HAP-1 (cell line): ENCODE measurements around the gene IQGAP3.
"Not testable (repeated sequence)": the region's sequence is repeated elsewhere in the genome, so short reads cannot be mapped to it uniquely, and the experiment has no call there.

Experiments used
- DNase-seq, 2 experiments: peaks; one replicate each; pipeline ENCODE4 v3.0.0-alpha.2; 2016 to 2020; ENCODE audit warnings: low spot score in 2 of 2
- H3K27me3 ChIP-seq: fragments of 250-450 bp; sonication (Bioruptor Pico); 2 replicates; pipeline ENCODE4 v1.5.1; 2020; ENCODE audit warnings: low read depth, mild to moderate bottlenecking, moderate library complexity
- H3K36me3 ChIP-seq: fragments of 250-450 bp; sonication (Bioruptor Pico); replicated peaks from 2 replicates; pipeline ENCODE4 v1.5.1; 2020; ENCODE audit warnings: mild to moderate bottlenecking
- H3K4me1 ChIP-seq: fragments of 250-450 bp; sonication (Bioruptor Pico); 2 replicates; pipeline ENCODE4 v1.5.1; 2020; ENCODE audit warnings: mild to moderate bottlenecking
- H3K4me3 ChIP-seq: fragments of 250-450 bp; sonication (Bioruptor Pico); 2 replicates; pipeline ENCODE4 v1.5.1; 2020; ENCODE audit warnings: mild to moderate bottlenecking, moderate library complexity
- H3K9me3 ChIP-seq: fragments of 250-450 bp; sonication (Bioruptor Pico); 2 replicates; pipeline ENCODE4 v1.5.1; 2020; ENCODE audit warnings: mild to moderate bottlenecking, moderate library complexity
- in situ Hi-C: fragments of 300-500 bp; cut with MboI; formaldehyde crosslinking; loops from 3 replicates; pipeline ENCODE4 v1.14.3; 2020; ENCODE audit warnings: low sequenced_read_pairs, inconsistent platforms, mixed read lengths

IQGAP3 gene

DNA sequence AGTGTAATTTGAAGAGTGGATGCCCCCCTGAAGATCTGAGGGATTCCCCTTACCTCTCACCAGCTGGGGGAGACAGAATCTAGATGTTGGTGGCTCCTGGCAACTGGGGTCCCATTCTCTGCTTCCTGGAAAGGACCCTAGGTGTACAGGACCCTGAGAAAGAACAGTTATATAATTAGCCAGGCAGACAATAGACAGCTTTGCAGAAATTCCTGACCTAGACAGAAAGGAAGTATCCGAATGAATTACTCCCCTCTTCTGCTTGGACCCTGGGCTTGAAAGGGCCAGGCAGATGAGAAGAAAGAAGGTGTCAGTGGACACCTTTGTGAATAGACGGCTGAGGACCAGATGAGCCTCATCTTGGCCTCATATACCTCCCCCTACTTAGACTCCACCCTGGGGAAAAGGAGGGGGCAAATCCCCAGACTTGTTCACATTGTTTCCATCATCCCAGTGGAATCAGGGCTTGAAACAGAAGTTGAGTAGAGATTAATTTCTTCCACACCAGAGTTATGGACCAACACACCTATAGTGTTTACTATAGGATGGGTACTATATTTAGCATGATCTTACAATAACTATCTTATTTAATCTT is 1.8 kb upstream of the IQGAP3 start:
- in situ Hi-C loops, result no loop called here
- Histone ChIP-seq H3K9me3 (no peaks in the 10 kb centered on the region), H3K4me3 (no peak overlapping the region), H3K36me3 (no peaks in the 10 kb centered on the region; the same call in 1 of the 2 replicates), H3K27me3 (0 out of 2 replicates have a peak, but pooled peaks cover 2% of the 10 kb centered on the region), H3K4me1 (peaks cover 5% of the 10 kb centered on the region; the same call in 1 of the 2 replicates)
- DNase-seq, result no peak

DNA sequence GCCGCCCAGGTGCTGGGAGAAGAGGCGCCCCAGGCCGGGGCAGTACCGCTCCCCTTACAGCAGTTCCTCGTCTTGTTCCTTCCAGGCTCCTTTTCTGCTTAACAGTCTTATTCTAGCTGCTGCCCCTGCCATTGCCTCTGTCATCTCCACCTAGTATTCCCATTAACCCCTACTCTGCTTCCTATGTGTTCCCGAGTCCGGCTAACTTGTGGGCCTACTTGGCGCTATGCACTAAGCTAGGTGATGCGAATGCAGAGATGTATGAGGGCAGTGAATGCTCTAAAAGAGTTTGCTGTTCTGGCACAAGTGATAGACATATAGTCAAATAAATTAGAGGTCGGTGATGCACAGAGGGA is 276 bp upstream of the IQGAP3 start:
- DNase-seq, result no peak
- 0 out of 2 replicates have a peak, but pooled peaks cover 2% of the 10 kb centered on the region for H3K27me3 ChIP-seq
- H3K4me1 ChIP-seq, result peaks cover 5% of the 10 kb centered on the region; the same call in 1 of the 2 replicates
- in situ Hi-C loops, result no loop called here
- H3K4me3 ChIP-seq, result peak overlapping the region; percentile 75
- H3K9me3 ChIP-seq, result no peaks in the 10 kb centered on the region
- H3K36me3 ChIP-seq, result peaks cover 6% of the 10 kb centered on the region

DNA sequence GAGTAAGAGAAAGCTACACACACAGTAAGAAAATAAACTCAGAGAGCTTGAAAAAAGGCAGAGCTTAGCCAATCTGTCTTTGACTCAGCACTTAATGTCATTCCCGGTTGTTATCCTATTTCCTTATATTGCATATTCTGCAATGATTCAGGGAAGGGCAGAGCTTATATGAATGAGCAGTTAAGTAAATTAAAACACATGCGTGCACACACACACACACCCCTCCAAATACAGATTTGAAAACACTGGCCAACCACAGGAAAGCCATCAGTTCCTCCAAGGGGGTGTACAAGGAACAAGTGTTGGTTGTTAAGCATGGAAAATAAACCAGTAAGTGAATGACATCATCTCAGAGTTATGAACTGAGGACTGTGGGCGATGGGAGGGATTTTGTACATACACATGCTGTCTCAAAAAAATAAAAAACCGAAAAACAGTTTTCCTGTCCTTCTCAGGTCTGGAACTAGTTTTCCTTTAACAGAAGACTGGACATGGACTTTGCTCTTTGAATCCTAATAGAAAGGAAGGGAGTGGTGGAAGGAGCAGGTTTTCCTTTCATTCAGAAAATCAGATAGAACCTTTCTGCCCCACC is 1.0 kb downstream of the IQGAP3 start:
- Histone ChIP-seq H3K4me3 (peak overlapping the region; percentile 75), H3K36me3 (peaks cover 10% of the 10 kb centered on the region), H3K27me3 (0 out of 2 replicates have a peak, but pooled peaks cover 2% of the 10 kb centered on the region), H3K4me1 (peaks cover 5% of the 10 kb centered on the region; the same call in 1 of the 2 replicates), H3K9me3 (no peaks in the 10 kb centered on the region)
- no peak for DNase-seq
- in situ Hi-C loops, result no loop called here

DNA sequence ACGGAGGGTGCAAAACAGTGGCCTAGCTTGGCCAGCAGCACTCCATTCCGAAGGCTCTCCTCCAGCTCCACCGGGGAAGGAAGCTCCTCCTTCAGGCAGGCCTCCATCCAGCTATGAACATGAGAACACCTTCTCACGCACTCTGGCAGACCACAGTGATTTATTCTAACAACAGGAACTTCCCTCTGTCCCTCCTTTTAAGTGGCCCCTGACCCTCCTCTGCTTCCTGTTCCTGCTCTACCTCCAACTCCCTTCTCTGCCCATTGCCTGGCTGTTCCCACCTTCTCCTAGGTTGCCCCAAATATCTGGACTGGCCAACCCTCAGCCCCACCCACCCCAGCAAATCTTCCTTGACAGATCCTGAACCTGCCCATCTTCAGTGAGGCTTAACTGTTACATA is 5.9 kb downstream of the IQGAP3 start:
- DNase-seq, result no peak
- Histone ChIP-seq H3K4me3 (no peak overlapping the region), H3K4me1 (peaks cover 5% of the 10 kb centered on the region; the same call in 1 of the 2 replicates), H3K9me3 (no peaks in the 10 kb centered on the region), H3K27me3 (no peaks in the 10 kb centered on the region), H3K36me3 (peaks cover 37% of the 10 kb centered on the region)
- in situ Hi-C loops, result loop anchor here (5.0 kb wide), 1 partner anchor 49 kb away; no protein-coding TSS in a partner anchor

DNA sequence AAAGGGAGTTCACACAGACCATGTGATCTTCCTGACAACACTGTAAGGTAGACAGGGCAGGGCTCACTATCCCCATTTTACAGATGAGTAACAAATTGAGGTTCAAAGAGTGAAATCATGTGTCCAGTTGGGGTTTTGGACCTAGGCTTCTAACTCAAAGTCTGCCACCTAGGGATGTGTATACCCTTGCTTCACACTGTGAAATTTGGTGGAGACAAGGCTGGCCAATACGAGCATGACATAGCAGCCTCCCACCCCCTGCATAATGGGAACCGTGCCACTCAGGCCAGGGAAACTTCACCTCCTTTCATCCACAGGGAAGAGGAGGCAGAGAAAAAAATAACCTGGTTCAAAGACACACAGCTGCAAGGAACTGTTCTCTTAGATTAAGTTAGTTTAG is 6.8 kb downstream of the IQGAP3 start:
- DNase-seq, result no peak

DNA sequence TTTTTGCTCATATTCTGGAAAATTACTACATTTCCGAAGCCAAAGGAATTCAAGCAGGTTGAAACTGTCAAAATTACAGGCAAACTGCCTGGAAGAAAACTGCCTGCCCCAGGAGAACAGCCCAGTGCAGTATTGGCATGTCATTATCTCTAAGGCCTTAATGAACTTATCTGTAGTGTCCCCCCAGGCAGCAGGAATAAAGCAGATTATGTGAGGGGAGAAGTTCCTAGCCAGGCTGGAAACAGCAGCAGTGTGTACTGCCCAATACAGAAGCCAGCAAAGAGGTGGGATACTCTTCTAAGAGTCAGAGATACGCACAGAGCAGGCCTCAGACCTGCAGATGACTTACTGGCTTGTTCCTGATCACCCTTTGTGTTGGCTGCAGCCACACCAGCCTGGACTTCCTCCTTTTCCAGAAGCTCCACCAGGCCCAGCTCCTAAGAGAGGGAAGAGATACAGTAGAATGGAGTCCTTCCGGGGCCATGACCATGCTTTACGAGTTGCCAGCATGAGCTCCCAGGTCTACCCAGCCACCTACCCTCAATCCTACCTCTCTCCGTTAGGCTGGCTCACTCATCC is 11.7 kb downstream of the IQGAP3 start:
- in situ Hi-C loops, result no loop called here
- DNase-seq, result no peak
- Histone ChIP-seq H3K4me3 (no peak overlapping the region), H3K27me3 (no peaks in the 10 kb centered on the region), H3K36me3 (peaks cover 56% of the 10 kb centered on the region), H3K4me1 (no peaks in the 10 kb centered on the region), H3K9me3 (no peaks in the 10 kb centered on the region)

More for the DNA sequence above, 6.8 kb downstream of the IQGAP3 start:
- in situ Hi-C loops, result loop anchor here (5.0 kb wide), 1 partner anchor 48 kb away; no protein-coding TSS in a partner anchor
- no peaks in the 10 kb centered on the region for H3K9me3 ChIP-seq
- no peaks in the 10 kb centered on the region for H3K27me3 ChIP-seq
- H3K4me1 ChIP-seq, result no peaks in the 10 kb centered on the region
- H3K4me3 ChIP-seq, result no peak overlapping the region
- peaks cover 44% of the 10 kb centered on the region for H3K36me3 ChIP-seq

DNA sequence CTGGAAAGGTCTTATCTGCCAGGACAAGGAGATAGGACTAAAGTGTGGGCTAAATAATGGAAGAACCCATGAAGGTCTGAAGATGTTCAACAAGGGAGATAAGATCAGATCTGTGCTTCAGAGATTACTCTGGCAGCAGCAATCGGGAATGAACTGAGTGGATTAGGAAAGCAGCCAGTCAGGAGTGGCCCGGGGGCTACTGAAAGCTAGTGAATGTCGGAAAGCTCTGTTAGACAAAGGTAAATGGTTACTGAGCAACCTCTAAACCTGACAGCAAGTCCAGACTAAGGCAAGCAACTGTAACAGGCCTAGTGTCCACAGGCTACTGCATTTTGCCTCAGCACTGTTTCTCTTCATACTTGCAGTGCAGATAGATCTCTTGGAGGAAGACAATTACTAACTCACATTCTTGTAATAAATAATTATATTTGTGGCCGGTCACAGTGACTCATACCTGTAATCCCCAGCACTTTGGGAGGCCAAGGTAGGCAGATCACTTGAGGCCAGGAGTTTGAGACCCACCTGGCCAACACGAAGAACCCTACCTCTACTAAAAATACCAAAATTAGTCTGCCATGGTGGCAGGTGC is 12.5 kb downstream of the IQGAP3 start:
- no peak for DNase-seq
- Histone ChIP-seq H3K4me1 (no peaks in the 10 kb centered on the region), H3K27me3 (no peaks in the 10 kb centered on the region), H3K36me3 (peaks cover 53% of the 10 kb centered on the region), H3K4me3 (no peak overlapping the region), H3K9me3 (no peaks in the 10 kb centered on the region)
- in situ Hi-C loops, result no loop called here

DNA sequence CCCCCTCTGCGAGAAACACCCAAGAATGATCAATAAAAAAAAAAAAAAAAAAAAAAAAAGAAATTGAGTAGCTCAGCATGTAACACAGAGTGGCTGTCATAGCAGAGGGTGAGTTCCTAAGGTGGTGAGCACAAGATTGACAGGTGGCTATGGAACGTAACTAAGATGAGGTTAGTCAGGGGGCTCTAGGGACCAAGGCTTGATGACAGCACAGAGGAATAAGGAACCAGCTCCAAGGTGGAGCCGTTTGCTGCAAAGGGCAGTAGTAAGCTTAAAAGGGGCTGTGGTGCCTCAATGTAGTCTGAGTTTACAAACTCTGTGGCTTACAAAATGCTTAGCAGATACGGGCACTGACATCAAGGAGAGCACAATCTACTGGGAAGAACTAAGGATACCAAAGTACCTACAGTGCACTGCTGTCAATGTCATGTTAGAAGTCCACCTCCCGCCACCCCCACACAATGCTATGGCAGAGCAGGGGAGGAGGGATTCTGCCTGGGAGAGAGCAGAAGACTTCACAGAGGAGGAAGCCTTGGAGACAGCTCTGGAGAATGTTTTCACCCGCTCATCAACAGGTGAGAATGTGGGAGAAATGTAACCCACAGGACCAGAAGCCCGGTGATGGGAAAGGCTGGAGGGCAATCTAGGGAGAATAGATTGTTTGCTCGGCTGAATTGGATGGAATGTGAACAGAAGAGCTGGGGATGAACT is 13.1 kb downstream of the IQGAP3 start:
- DNase-seq, result no peak
- in situ Hi-C loops, result no loop called here
- Histone ChIP-seq H3K9me3 (no peaks in the 10 kb centered on the region), H3K4me3 (no peak overlapping the region), H3K4me1 (no peaks in the 10 kb centered on the region), H3K36me3 (peaks cover 53% of the 10 kb centered on the region), H3K27me3 (no peaks in the 10 kb centered on the region)

DNA sequence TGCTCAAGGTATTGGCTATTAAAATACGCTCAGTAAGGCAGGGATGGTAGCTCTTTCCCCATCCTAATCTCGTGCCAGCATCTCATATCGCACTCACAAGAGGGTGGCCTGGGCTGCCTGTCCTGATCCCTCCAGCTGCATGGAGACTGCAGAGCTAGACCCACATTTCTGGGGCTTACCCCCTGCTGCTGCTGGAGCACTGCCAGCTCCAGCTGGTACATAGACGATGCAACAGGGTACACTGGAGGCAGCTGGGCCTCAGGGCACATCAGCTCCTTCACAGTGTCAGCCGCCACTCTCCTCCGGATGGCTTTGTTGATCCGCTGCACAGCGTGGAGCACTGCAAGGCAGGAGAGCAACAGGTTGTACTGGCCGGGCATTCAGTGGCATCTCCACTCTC is 16.0 kb downstream of the IQGAP3 start:
- H3K4me1 ChIP-seq, result no peaks in the 10 kb centered on the region
- H3K36me3 ChIP-seq, result peaks cover 59% of the 10 kb centered on the region
- H3K27me3 ChIP-seq, result no peaks in the 10 kb centered on the region
- H3K4me3 ChIP-seq, result no peak overlapping the region
- no peaks in the 10 kb centered on the region for H3K9me3 ChIP-seq
- DNase-seq, result no peak
- in situ Hi-C loops, result no loop called here

DNA sequence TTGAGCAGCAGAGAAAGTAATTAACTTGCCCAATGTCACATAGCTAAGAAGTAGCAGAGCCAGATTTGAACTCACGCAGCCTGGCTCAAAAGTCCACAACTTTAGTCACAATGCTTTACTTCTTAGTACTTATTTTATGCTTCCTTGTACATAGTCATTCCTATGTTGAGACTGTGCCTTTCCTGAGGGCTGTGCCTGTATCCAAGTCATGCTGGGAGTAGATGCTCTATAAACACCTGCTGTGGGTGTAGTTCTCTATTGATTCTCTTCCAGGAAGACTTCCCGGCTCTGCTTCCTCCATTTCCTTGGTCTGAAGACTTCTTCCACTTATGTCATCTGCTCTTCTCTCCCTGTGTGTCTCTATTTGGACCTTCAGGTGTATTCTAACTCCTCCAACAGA is 16.6 kb downstream of the IQGAP3 start:
- Histone ChIP-seq H3K9me3 (no peaks in the 10 kb centered on the region), H3K36me3 (peaks cover 60% of the 10 kb centered on the region), H3K4me1 (no peaks in the 10 kb centered on the region), H3K4me3 (no peak overlapping the region), H3K27me3 (no peaks in the 10 kb centered on the region)
- in situ Hi-C loops, result no loop called here
- no peak for DNase-seq

DNA sequence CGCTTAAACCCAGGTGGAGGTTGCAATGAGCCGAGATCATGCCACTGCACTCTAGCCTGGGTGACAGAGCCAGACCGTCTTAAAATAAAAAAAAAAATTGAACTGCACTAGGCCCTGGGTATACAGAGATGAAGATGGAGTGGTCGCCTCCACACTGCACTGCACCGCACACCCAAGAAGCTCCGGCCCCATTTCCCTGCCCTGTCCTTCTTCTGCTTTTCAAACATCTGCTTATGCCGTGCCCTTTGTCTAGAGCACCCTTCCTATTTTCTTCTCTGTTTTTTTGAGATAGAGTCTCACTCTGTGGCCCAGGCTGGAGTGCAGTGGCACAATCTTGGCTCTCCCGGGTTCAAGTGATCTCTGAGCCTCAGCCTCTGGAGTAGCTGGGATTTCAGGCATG is 17.4 kb downstream of the IQGAP3 start:
- H3K27me3 ChIP-seq, result no peaks in the 10 kb centered on the region
- peaks cover 57% of the 10 kb centered on the region for H3K36me3 ChIP-seq
- H3K4me1 ChIP-seq, result no peaks in the 10 kb centered on the region
- no peaks in the 10 kb centered on the region for H3K9me3 ChIP-seq
- in situ Hi-C loops, result no loop called here
- DNase-seq, result no peak
- H3K4me3 ChIP-seq, result no peak overlapping the region

DNA sequence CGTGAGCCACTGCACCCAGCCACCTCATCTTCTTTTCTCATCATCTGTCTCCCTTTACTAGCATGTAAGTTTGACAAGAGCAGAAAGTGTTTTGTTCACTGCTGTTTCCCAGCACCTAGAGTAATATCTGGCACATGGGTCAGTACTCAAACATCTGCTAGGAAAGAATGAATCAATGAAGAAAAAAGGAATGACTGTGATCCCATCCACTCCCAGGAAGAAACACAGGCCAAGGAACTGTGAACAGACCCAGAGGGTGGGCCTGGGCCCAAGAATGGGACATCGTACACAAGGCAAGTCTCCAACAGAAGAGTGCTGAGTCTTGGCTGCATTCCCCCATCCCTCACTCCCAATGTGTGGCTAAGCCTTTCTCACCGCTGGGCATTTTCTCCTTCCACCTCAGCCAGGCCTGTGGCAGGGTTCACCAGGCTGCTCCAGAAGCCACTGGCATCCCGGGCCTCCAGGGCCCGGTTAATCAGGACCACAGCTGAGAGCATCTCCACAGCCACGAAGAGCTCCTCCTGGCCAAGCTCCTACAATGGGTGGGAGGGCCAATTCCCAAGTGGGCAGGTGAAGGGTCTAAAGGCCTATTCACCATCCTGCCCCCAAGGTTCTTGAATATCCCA is 18.4 kb downstream of the IQGAP3 start:
- in situ Hi-C loops, result no loop called here
- H3K9me3 ChIP-seq, result no peaks in the 10 kb centered on the region
- H3K4me1 ChIP-seq, result no peaks in the 10 kb centered on the region
- no peak for DNase-seq
- H3K36me3 ChIP-seq, result peaks cover 49% of the 10 kb centered on the region
- H3K4me3 ChIP-seq, result no peak overlapping the region
- H3K27me3 ChIP-seq, result no peaks in the 10 kb centered on the region

DNA sequence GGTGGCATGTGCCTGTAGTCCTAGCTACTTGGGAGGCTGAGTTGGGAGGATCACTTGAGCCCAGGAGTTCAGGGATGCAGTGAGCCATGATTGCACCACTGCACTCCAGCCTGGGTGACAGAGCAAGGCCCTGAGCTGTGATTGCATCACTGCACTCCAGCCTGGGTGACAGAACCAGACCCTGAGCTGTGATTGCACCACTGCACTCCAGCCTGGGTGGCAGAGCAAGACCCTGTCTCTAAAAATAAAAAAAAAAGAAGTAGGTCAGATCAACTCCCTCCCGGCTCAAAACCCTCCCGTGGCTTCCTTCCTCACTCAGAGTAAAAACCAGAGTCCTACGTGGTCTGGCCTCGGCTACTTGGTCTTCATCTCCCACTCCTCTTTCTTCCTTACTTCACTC is 19.4 kb downstream of the IQGAP3 start:
- H3K9me3 ChIP-seq, H3K4me1 ChIP-seq, H3K27me3 ChIP-seq, DNase-seq, in situ Hi-C loops, H3K4me3 ChIP-seq: not testable (repeated sequence)
- peaks cover 58% of the 10 kb centered on the region for H3K36me3 ChIP-seq
